ENCODE data around the gene MCCC1.
A peak's percentile ranks its signal among the peaks of the same experiment; 100 is the strongest.

MCCC1 gene

DNA sequence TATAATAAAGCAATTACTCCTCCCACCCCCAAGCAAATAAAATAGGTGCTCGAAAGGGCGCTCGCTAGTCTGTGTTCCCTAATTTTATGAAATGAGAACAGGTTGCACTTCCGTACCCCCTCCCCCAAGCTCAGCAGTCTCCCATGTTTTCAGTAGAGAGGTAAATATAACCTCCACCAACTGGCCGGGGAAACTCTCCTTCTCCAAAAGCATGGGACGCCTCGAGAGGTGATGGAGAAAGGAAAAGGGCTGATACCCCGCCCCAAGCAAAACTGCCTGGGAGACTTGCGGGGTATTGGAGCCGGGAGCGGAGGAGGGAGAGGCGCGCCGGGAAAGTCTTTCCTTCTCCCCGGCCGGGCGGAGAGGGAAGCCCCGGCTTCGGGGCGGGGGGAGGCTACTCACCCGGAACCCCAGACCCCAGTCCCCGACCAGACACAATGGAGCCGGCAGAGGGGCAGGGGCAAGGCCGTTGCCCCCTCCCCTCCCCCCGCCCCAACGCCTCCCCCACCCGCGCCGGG lies 119.6 kb downstream of the MCCC1 start:
- Histone ChIP-seq H3K36me3 (ENCODE audit: insufficient read depth, low read length) (peaks cover 4% of the 10 kb centered on the region; the same call in 1 of the 2 replicates), H3K9ac (ENCODE audit: insufficient read length) (peak overlapping the region; percentile 83), H3K27ac (no peak overlapping the region), H3K4me3 (peak overlapping the region; percentile 95), H3K9me3 (ENCODE audit: low read depth, low read length) (no peaks in the 10 kb centered on the region)
- no peak for DNase-seq (ENCODE audit: low read depth, low spot score)
- TF ChIP-seq POLR2AphosphoS5 (IDR thresholded peaks at IDR 0.05; ENCODE audit: borderline replicate concordance, low read depth, low read length) (no peak; the same call in 1 of the 2 replicates), FOXP2 (optimal IDR thresholded peaks at IDR 0.05; ENCODE audit: control extremely low read depth, extremely low read length, insufficient read depth) (no peak), EZH2 (IDR thresholded peaks at IDR 0.05) (no peak)

GRCh38 chr3:182979103-182979673 lies 120.1 kb downstream of the MCCC1 start:
- TF ChIP-seq FOXP2 (optimal IDR thresholded peaks at IDR 0.05; ENCODE audit: control extremely low read depth, extremely low read length, insufficient read depth) (no peak), EZH2 (IDR thresholded peaks at IDR 0.05) (no peak), POLR2AphosphoS5 (IDR thresholded peaks at IDR 0.05; ENCODE audit: borderline replicate concordance, low read depth, low read length) (no peak)
- peak overlapping the region; percentile 95 for H3K4me3 ChIP-seq
- no peak for DNase-seq (ENCODE audit: low read depth, low spot score)
- H3K9ac ChIP-seq (ENCODE audit: insufficient read length) = peak overlapping the region; percentile 83
- peaks cover 4% of the 10 kb centered on the region; the same call in 1 of the 2 replicates for H3K36me3 ChIP-seq (ENCODE audit: insufficient read depth, low read length)
- H3K9me3 ChIP-seq (ENCODE audit: low read depth, low read length) = no peaks in the 10 kb centered on the region
- H3K27ac ChIP-seq = no peak overlapping the region

- no peak for DNase-seq (ENCODE audit: low read depth, low spot score)
- Histone ChIP-seq H3K36me3 (ENCODE audit: insufficient read depth, low read length) (peaks cover 4% of the 10 kb centered on the region; the same call in 1 of the 2 replicates), H3K9me3 (ENCODE audit: low read depth, low read length) (no peaks in the 10 kb centered on the region), H3K4me3 (peak overlapping the region; percentile 95), H3K9ac (ENCODE audit: insufficient read length) (peak overlapping the region; percentile 83), H3K27ac (no peak overlapping the region)
- TF ChIP-seq EZH2 (IDR thresholded peaks at IDR 0.05) = no peak
- TF ChIP-seq POLR2AphosphoS5 (IDR thresholded peaks at IDR 0.05; ENCODE audit: borderline replicate concordance, low read depth, low read length) = no peak
- TF ChIP-seq FOXP2 (optimal IDR thresholded peaks at IDR 0.05; ENCODE audit: control extremely low read depth, extremely low read length, insufficient read depth) = no peak
Measured at GRCh38 chr3:182978387-182978786, 120.9 kb downstream of the MCCC1 start.

GRCh38 chr3:182973047-182973446 lies 126.2 kb downstream of the MCCC1 start:
- H3K9ac ChIP-seq (ENCODE audit: insufficient read length) = no peak overlapping the region
- no peak for DNase-seq (ENCODE audit: low read depth, low spot score)
- TF ChIP-seq POLR2AphosphoS5 (IDR thresholded peaks at IDR 0.05; ENCODE audit: borderline replicate concordance, low read depth, low read length) = no peak
- no peak for TF ChIP-seq EZH2 (IDR thresholded peaks at IDR 0.05)
- TF ChIP-seq FOXP2 (optimal IDR thresholded peaks at IDR 0.05; ENCODE audit: control extremely low read depth, extremely low read length, insufficient read depth) = no peak
- H3K9me3 ChIP-seq (ENCODE audit: low read depth, low read length) = no peaks in the 10 kb centered on the region
- no peak overlapping the region for H3K27ac ChIP-seq
- H3K4me3 ChIP-seq = no peak overlapping the region
- peaks cover 4% of the 10 kb centered on the region; the same call in 1 of the 2 replicates for H3K36me3 ChIP-seq (ENCODE audit: insufficient read depth, low read length)

DNA sequence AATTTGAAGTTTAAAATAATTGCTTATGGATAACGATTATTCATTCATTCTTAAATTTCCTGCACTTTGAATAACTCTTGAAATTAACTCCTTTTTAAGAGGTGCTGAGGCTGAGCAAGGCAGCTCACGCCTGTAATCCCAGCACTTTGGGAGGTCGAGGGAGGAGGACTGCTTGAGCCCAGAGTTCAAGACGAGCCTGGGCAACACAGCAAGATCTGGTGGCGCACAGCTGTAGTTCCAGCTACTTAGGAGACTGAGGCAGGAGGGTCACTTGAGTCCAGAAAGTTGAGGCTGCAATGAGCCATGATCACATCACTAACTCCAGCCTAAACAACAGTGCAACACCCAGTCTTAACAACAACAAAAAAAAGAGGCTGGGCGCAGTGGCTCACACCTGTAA lies 126.9 kb downstream of the MCCC1 start:
- H3K9ac ChIP-seq (ENCODE audit: insufficient read length) = no peak overlapping the region
- peaks cover 4% of the 10 kb centered on the region; the same call in 1 of the 2 replicates for H3K36me3 ChIP-seq (ENCODE audit: insufficient read depth, low read length)
- H3K9me3 ChIP-seq (ENCODE audit: low read depth, low read length) = no peaks in the 10 kb centered on the region
- TF ChIP-seq EZH2 (IDR thresholded peaks at IDR 0.05) = no peak
- H3K4me3 ChIP-seq = no peak overlapping the region
- no peak for DNase-seq (ENCODE audit: low read depth, low spot score)
- H3K27ac ChIP-seq = peak overlapping the region; percentile 21; the same call in 1 of the 2 replicates

DNA sequence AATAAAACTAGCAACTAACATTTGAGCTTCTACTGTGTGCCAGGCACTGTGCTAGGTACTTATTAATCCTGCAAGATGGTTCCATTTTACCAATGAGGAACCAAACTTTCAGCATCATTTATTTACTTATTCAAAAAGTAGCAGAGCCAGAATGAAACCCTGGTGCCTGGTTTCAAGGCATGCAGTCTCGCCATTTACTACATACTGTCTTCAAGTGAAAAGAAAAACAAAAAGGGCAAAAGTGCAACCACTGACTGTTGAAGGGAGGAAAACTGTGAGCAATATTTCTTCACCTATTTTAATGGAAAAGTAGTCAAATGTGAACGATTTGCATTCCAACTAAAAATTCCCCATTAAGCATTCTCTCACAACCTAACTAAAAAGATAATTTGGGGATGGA lies 127.7 kb downstream of the MCCC1 start:
- no peak for DNase-seq (ENCODE audit: low read depth, low spot score)
- TF ChIP-seq EZH2 (IDR thresholded peaks at IDR 0.05) = no peak
- TF ChIP-seq FOXP2 (optimal IDR thresholded peaks at IDR 0.05; ENCODE audit: control extremely low read depth, extremely low read length, insufficient read depth) = no peak
- no peak for TF ChIP-seq POLR2AphosphoS5 (IDR thresholded peaks at IDR 0.05; ENCODE audit: borderline replicate concordance, low read depth, low read length)
- Histone ChIP-seq H3K4me3 (no peak overlapping the region), H3K9me3 (ENCODE audit: low read depth, low read length) (no peaks in the 10 kb centered on the region), H3K9ac (ENCODE audit: insufficient read length) (no peak overlapping the region), H3K36me3 (ENCODE audit: insufficient read depth, low read length) (peaks cover 4% of the 10 kb centered on the region; the same call in 1 of the 2 replicates), H3K27ac (peak overlapping the region; percentile 6; the same call in 1 of the 2 replicates)

- Histone ChIP-seq H3K9ac (ENCODE audit: insufficient read length) (no peak overlapping the region), H3K36me3 (ENCODE audit: insufficient read depth, low read length) (no peaks in the 10 kb centered on the region; the same call in 1 of the 2 replicates), H3K27ac (peak overlapping the region; percentile 10; the same call in 1 of the 2 replicates), H3K4me3 (no peak overlapping the region), H3K9me3 (ENCODE audit: low read depth, low read length) (no peaks in the 10 kb centered on the region)
- TF ChIP-seq POLR2AphosphoS5 (IDR thresholded peaks at IDR 0.05; ENCODE audit: borderline replicate concordance, low read depth, low read length) (no peak), EZH2 (IDR thresholded peaks at IDR 0.05) (no peak), FOXP2 (optimal IDR thresholded peaks at IDR 0.05; ENCODE audit: control extremely low read depth, extremely low read length, insufficient read depth) (no peak)
- no peak for DNase-seq (ENCODE audit: low read depth, low spot score)
Measured at GRCh38 chr3:182970811-182971418, 128.4 kb downstream of the MCCC1 start.

GRCh38 chr3:182969853-182970252 lies 129.4 kb downstream of the MCCC1 start:
- H3K27ac ChIP-seq = peak overlapping the region; percentile 75; the same call in 1 of the 2 replicates
- no peak for DNase-seq (ENCODE audit: low read depth, low spot score)
- TF ChIP-seq FOXP2 (optimal IDR thresholded peaks at IDR 0.05; ENCODE audit: control extremely low read depth, extremely low read length, insufficient read depth) (no peak), POLR2AphosphoS5 (IDR thresholded peaks at IDR 0.05; ENCODE audit: borderline replicate concordance, low read depth, low read length) (no peak), EZH2 (IDR thresholded peaks at IDR 0.05) (no peak)

More at GRCh38 chr3:182969853-182970252, 129.4 kb downstream of the MCCC1 start:
- Histone ChIP-seq H3K9ac (ENCODE audit: insufficient read length) (peak overlapping the region; percentile 25), H3K36me3 (ENCODE audit: insufficient read depth, low read length) (0 out of 2 replicates have a peak, but pooled peaks cover 2% of the 10 kb centered on the region), H3K4me3 (no peak overlapping the region; the same call in 1 of the 2 replicates), H3K9me3 (ENCODE audit: low read depth, low read length) (no peaks in the 10 kb centered on the region)

All from SK-N-MC (cell line).